Smooth muscle cell (in vitro differentiated cells): ENCODE data around the gene SRSF5. TPM values are rescaled to one million over a fixed set of nuclear protein-coding genes. Genes with fewer than 3 reads are reported as not detected.

Experiments used
- DNase-seq: peaks from one replicate; lab custom pipeline; 2025; ENCODE audit not compliant: unreplicated experiment; lab: John Stamatoyannopoulos, UW
- H2AFZ ChIP-seq: fragments of 200-600 bp; sonication (generic); 2 replicates; pipeline ENCODE4 v1.6.0; 2016; ENCODE audit warnings: antibody characterized with exemption, low read depth, mild to moderate bottlenecking
- H3F3A ChIP-seq: fragments of 200-600 bp; sonication (generic); 2 replicates; pipeline ENCODE4 v1.6.0; 2017; ENCODE audit warnings: antibody characterized with exemption, low read depth
- H3K27ac ChIP-seq: fragments of 200-600 bp; sonication (generic); 2 replicates; pipeline ENCODE4 v1.5.1; 2016; ENCODE audit warnings: low read depth, mild to moderate bottlenecking
- H3K27me3 ChIP-seq: fragments of 200-600 bp; sonication (generic); 2 replicates; pipeline ENCODE4 v1.6.1; 2016; ENCODE audit warnings: low read depth, mild to moderate bottlenecking
- H3K36me3 ChIP-seq: fragments of 200-600 bp; sonication (generic); 2 replicates; pipeline ENCODE4 v1.5.1; 2016; ENCODE audit warnings: low read depth
- H3K4me1 ChIP-seq: fragments of 200-600 bp; sonication (generic); 2 replicates; pipeline ENCODE4 v1.5.1; 2016; ENCODE audit warnings: low read depth
- H3K4me2 ChIP-seq: fragments of 200-600 bp; sonication (generic); 2 replicates; pipeline ENCODE4 v1.6.0; 2016; ENCODE audit warnings: mild to moderate bottlenecking
- H3K4me3 ChIP-seq: fragments of 200-600 bp; sonication (generic); 2 replicates; pipeline ENCODE4 v1.5.1; 2016; ENCODE audit warnings: mild to moderate bottlenecking
- H3K79me2 ChIP-seq: fragments of 200-600 bp; sonication (generic); 2 replicates; pipeline ENCODE4 v1.6.0; 2016; ENCODE audit warnings: low read depth, mild to moderate bottlenecking
- H3K9ac ChIP-seq: fragments of 200-600 bp; sonication (generic); 2 replicates; pipeline ENCODE4 v1.6.0; 2016; ENCODE audit warnings: low read depth
- H3K9me3 ChIP-seq: fragments of 200-600 bp; sonication (generic); replicated peaks from 2 replicates; pipeline ENCODE4 v1.5.1; 2016; ENCODE audit warnings: low read depth
- H4K20me1 ChIP-seq: fragments of 200-600 bp; sonication (generic); 2 replicates; pipeline ENCODE4 v1.6.0; 2016; ENCODE audit warnings: low read depth
- WGBS: methylation state at CpG from one replicate; pipeline ENCODE4 v1.1.7; 2016; ENCODE audit warnings: low lambda C conversion rate; 5-methylcytosine and 5-hydroxymethylcytosine counted together
- polyA plus RNA-seq: library from polyadenylated mRNA; unstranded; fragments of >200 nt; fragmentation: Nextera tagmentation; extraction: Ambion mirVana; gene quantifications from 2 replicates; pipeline ENCODE4 v1.2.1, GENCODE V29; 2016
- total RNA-seq: library from RNA; depleted of rRNA; stranded (reverse); fragments of >200 nt; gene quantifications from 2 replicates; pipeline ENCODE4 v1.2.3, GENCODE V29; 2014
- TF ChIP-seq, protein P1 (sequence below): fragments of 200-600 bp; sonication (generic); IDR thresholded peaks from 2 replicates; pipeline ENCODE4 v1.5.1; 2017; ENCODE audit warnings: borderline replicate concordance, mild to moderate bottlenecking, antibody characterized with exemption; ENCODE audit not compliant: insufficient read depth, poor library complexity, severe bottlenecking

Gene SRSF5
- total and polyA plus RNA-seq, 2 experiments from 2014 or later: 197 to 201 TPM

DNA sequence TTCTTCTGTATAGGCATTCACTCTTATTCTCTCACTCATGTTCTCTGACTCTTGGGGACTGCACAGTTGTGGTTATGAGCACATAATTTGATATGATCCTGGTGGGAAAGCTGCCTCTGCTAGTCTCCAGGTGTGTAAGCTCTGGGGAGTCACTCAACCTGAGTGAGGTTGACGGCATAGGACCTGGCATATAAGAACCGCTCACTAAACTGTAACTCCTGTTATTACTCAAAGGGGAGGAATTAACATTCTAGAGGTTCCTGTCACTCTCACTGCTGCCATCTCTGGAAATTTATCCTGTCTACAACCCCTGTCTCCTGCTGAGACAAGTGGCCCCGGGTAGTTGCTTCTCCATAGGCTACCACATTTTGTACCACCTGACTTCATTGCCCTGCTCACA, 14.0 kb downstream of the SRSF5 start:
- H3K27ac ChIP-seq: no peak overlapping the region
- H3K4me3 ChIP-seq: no peak overlapping the region
- peaks cover 6% of the 10 kb centered on the region for H3K36me3 ChIP-seq
- H3K9ac ChIP-seq: no peak overlapping the region
- WGBS: 98% methylated on average over 3 of the region's 3 CpGs
- H3F3A ChIP-seq: peaks cover 10% of the 10 kb centered on the region
- H3K9me3 ChIP-seq: no peaks in the 10 kb centered on the region
- H3K4me1 ChIP-seq: no peaks in the 10 kb centered on the region
- no peak overlapping the region for H3K4me2 ChIP-seq
- no peak for DNase-seq
- no peaks in the 10 kb centered on the region for H3K79me2 ChIP-seq
- no peaks in the 10 kb centered on the region for H3K27me3 ChIP-seq
- TF ChIP-seq, protein P1, sequence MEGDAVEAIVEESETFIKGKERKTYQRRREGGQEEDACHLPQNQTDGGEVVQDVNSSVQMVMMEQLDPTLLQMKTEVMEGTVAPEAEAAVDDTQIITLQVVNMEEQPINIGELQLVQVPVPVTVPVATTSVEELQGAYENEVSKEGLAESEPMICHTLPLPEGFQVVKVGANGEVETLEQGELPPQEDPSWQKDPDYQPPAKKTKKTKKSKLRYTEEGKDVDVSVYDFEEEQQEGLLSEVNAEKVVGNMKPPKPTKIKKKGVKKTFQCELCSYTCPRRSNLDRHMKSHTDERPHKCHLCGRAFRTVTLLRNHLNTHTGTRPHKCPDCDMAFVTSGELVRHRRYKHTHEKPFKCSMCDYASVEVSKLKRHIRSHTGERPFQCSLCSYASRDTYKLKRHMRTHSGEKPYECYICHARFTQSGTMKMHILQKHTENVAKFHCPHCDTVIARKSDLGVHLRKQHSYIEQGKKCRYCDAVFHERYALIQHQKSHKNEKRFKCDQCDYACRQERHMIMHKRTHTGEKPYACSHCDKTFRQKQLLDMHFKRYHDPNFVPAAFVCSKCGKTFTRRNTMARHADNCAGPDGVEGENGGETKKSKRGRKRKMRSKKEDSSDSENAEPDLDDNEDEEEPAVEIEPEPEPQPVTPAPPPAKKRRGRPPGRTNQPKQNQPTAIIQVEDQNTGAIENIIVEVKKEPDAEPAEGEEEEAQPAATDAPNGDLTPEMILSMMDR: no peak
- no peak overlapping the region for H2AFZ ChIP-seq
- peaks cover 26% of the 10 kb centered on the region for H4K20me1 ChIP-seq

DNA sequence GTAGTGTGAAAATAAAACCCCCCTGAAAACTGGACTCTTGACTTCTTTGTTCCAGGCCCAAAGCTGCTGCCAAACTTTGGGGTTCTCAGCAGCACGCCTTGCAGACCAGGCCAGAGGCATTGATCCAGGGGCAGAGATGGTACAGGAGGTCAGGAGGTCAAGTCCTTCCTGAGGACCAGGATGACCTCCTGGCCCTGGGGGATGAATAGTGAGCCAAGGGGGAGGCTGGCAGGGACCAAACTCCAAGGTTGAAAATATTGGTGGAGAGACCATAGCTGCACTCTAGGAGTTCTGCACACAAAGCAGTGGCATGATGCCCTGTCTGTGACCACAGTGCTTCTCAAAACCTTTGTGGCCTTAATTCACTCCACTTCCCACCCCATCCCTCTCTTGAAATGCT, 18.0 kb downstream of the SRSF5 start:
- Histone ChIP-seq H3K9ac (no peak overlapping the region), H3K4me3 (no peak overlapping the region), H3K79me2 (no peaks in the 10 kb centered on the region), H3F3A (no peaks in the 10 kb centered on the region), H3K9me3 (no peaks in the 10 kb centered on the region), H3K4me2 (no peak overlapping the region), H3K27ac (no peak overlapping the region), H2AFZ (no peak overlapping the region), H4K20me1 (no peaks in the 10 kb centered on the region), H3K36me3 (no peaks in the 10 kb centered on the region), H3K4me1 (no peaks in the 10 kb centered on the region), H3K27me3 (no peaks in the 10 kb centered on the region)
- WGBS: 95% methylated on average over 1 of the region's 1 CpG
- TF ChIP-seq, protein P1: no peak
- DNase-seq: no peak

DNA sequence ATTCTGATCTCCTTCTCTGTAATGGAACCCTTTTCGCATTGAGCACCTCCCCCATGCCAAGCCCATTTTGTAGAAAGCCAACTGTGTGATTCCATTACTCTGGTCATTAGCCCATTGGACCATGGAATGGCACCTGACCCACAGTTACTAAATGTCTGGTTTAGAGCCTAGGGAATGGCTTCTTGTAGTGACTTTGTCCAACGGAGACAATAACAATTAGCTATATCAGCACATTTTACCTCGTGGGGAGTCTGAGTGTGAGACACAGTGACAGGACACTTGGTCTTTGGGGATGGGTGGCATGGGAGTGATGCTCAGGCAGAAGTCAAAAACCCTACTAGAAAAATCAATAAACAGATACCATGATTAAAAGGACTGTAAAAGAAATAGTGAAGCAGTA, 19.7 kb downstream of the SRSF5 start:
- Histone ChIP-seq H2AFZ (no peak overlapping the region), H3K79me2 (no peaks in the 10 kb centered on the region), H3K4me1 (no peaks in the 10 kb centered on the region), H3K4me3 (no peak overlapping the region), H3F3A (no peaks in the 10 kb centered on the region), H3K27me3 (no peaks in the 10 kb centered on the region), H4K20me1 (no peaks in the 10 kb centered on the region), H3K4me2 (no peak overlapping the region), H3K27ac (no peak overlapping the region), H3K9me3 (no peaks in the 10 kb centered on the region), H3K9ac (no peak overlapping the region), H3K36me3 (no peaks in the 10 kb centered on the region)
- 96% methylated on average over 3 of the region's 3 CpGs for WGBS
- TF ChIP-seq, protein P1: no peak
- DNase-seq: no peak

DNA sequence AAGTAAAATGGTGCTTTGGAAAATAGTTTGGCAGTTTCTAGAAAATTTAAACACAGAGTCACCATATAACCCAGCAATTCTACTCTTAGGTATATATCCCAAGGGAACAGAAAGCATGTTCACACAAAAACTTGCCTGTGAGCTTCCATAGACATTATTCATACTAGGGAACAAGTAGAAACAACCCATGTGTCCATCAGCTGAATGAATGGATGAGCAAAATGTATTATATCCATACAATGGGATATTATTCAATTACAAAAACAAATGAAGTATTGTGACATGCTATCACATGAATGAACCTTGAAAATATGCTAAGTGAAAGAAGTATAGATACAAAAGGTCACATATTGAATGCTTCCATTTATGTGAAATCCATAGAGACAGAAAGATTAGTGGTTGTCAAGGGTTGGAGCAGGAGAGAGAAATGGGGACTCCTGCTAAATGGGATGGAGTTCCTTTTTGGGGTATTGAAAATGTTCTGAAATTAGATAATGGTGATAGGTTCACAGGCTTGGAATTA, 22.2 kb downstream of the SRSF5 start:
- H3K36me3 ChIP-seq: no peaks in the 10 kb centered on the region
- no peak for DNase-seq
- no peaks in the 10 kb centered on the region for H3K27me3 ChIP-seq
- no peak overlapping the region for H3K4me3 ChIP-seq
- no peaks in the 10 kb centered on the region for H3K4me1 ChIP-seq
- H3K9ac ChIP-seq: no peak overlapping the region
- no peaks in the 10 kb centered on the region for H3K79me2 ChIP-seq
- no peaks in the 10 kb centered on the region for H3K9me3 ChIP-seq
- no peaks in the 10 kb centered on the region for H3F3A ChIP-seq
- no peak overlapping the region for H2AFZ ChIP-seq
- no peaks in the 10 kb centered on the region for H4K20me1 ChIP-seq
- TF ChIP-seq, protein P1: no peak
- no peak overlapping the region for H3K4me2 ChIP-seq
- no peak overlapping the region for H3K27ac ChIP-seq
